SK-N-MC (cell line): ENCODE measurements around the gene PRR23A.

ENCODE experiments used
- DNase-seq: peaks from one replicate; pipeline ENCODE4 v3.0.0-alpha.2; 2011; ENCODE audit warnings: low read depth, low spot score
- H3K27ac ChIP-seq: fragments of 200-600 bp; sonication (generic); 2 replicates; pipeline ENCODE4 v1.5.1; 2016; ENCODE audit warnings: mixed run types
- H3K36me3 ChIP-seq: fragments of 200-600 bp; sonication (generic); 2 replicates; pipeline ENCODE4 v1.6.1; 2017; ENCODE audit warnings: antibody characterized with exemption, low read length, mixed read lengths; ENCODE audit not compliant: insufficient read depth
- H3K4me3 ChIP-seq: fragments of 200-600 bp; sonication (generic); 2 replicates; pipeline ENCODE4 v1.5.1; 2016
- H3K9ac ChIP-seq: fragments of 200-600 bp; sonication (generic); 2 replicates; pipeline ENCODE4 v1.8.0; 2017; ENCODE audit warnings: mixed run types, mixed read lengths; ENCODE audit not compliant: insufficient read length
- H3K9me3 ChIP-seq: fragments of 200-600 bp; sonication (generic); 2 replicates; pipeline ENCODE4 v1.6.1; 2017; ENCODE audit warnings: low read depth, mild to moderate bottlenecking, antibody characterized with exemption, low read length, moderate library complexity, mixed read lengths
- EZH2 ChIP-seq: fragments of 200-600 bp; sonication (generic); IDR thresholded peaks from one replicate; pipeline ENCODE4 v1.6.1; 2017; ENCODE audit warnings: antibody characterized with exemption
- FOXP2 ChIP-seq: optimal IDR thresholded peaks from 2 replicates; pipeline ENCODE3; 2011; ENCODE audit warnings: mild to moderate bottlenecking, moderate library complexity; ENCODE audit not compliant: insufficient read depth; ENCODE audit errors: extremely low read length, control extremely low read depth
- POLR2AphosphoS5 ChIP-seq: IDR thresholded peaks from 2 replicates; pipeline ENCODE4 v1.6.1; 2012; ENCODE audit warnings: mild to moderate bottlenecking, low read depth, low read length, borderline replicate concordance

The PRR23A gene

GRCh38 chr3:138975351-138975750 is 30.7 kb downstream of the PRR23A start:
- no peak for TF ChIP-seq POLR2AphosphoS5
- no peak for TF ChIP-seq EZH2
- TF ChIP-seq FOXP2 = no peak
- Histone ChIP-seq H3K27ac (no peak overlapping the region), H3K36me3 (no peaks in the 10 kb centered on the region), H3K9me3 (no peaks in the 10 kb centered on the region), H3K4me3 (no peak overlapping the region), H3K9ac (no peak overlapping the region)
- no peak for DNase-seq

DNA sequence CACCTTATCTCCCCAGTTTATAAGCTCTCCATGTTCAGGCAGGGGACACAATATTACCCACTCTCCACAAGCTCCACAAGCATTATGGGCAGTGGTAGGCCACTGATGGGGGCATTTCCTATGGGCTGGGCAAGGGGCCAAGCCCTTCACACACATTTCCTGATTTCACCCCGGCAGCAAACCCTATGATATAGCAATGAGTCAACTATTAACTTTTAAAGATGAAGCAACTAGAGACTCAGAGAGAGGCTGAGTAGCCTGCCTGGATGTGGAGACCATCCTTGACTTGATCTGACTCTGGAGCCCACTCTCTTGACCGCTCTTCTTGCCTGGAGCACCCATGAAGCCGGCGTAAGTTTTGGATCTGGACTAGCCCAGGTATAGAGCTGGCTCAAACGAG is 31.6 kb downstream of the PRR23A start:
- no peak for DNase-seq
- Histone ChIP-seq H3K36me3 (no peaks in the 10 kb centered on the region), H3K4me3 (no peak overlapping the region), H3K27ac (no peak overlapping the region), H3K9ac (no peak overlapping the region), H3K9me3 (no peaks in the 10 kb centered on the region)
- TF ChIP-seq FOXP2 (no peak), EZH2 (no peak), POLR2AphosphoS5 (no peak)

- DNase-seq = no peak
These were observed 33.1 kb downstream of the PRR23A start for GRCh38 chr3:138972941-138973340.

GRCh38 chr3:138971766-138972320 is 34.2 kb downstream of the PRR23A start:
- H3K36me3 ChIP-seq = no peaks in the 10 kb centered on the region
- H3K9ac ChIP-seq = no peak overlapping the region
- TF ChIP-seq EZH2 = no peak
- no peak for TF ChIP-seq POLR2AphosphoS5
- no peak for TF ChIP-seq FOXP2
- no peaks in the 10 kb centered on the region for H3K9me3 ChIP-seq
- H3K27ac ChIP-seq = no peak overlapping the region
- DNase-seq = no peak
- no peak overlapping the region for H3K4me3 ChIP-seq

More at GRCh38 chr3:138972941-138973340, 33.1 kb downstream of the PRR23A start:
- Histone ChIP-seq H3K27ac (no peak overlapping the region), H3K36me3 (no peaks in the 10 kb centered on the region), H3K9ac (no peak overlapping the region), H3K9me3 (no peaks in the 10 kb centered on the region), H3K4me3 (no peak overlapping the region)
- TF ChIP-seq FOXP2 (no peak), POLR2AphosphoS5 (no peak), EZH2 (no peak)

GRCh38 chr3:138964923-138965322 is 41.1 kb downstream of the PRR23A start:
- no peak for TF ChIP-seq POLR2AphosphoS5
- no peak for TF ChIP-seq EZH2
- TF ChIP-seq FOXP2 = no peak
- no peak overlapping the region for H3K9ac ChIP-seq
- H3K36me3 ChIP-seq = no peaks in the 10 kb centered on the region
- no peak overlapping the region for H3K27ac ChIP-seq
- no peaks in the 10 kb centered on the region for H3K9me3 ChIP-seq
- no peak overlapping the region for H3K4me3 ChIP-seq
- DNase-seq = no peak

- no peak for TF ChIP-seq POLR2AphosphoS5
- no peak for TF ChIP-seq EZH2
- TF ChIP-seq FOXP2 = no peak
- no peak overlapping the region for H3K4me3 ChIP-seq
- H3K27ac ChIP-seq = no peak overlapping the region
- no peaks in the 10 kb centered on the region for H3K9me3 ChIP-seq
- DNase-seq = no peak
- H3K9ac ChIP-seq = no peak overlapping the region
- no peaks in the 10 kb centered on the region for H3K36me3 ChIP-seq
These were observed 41.8 kb downstream of the PRR23A start for GRCh38 chr3:138964264-138964663.

DNA sequence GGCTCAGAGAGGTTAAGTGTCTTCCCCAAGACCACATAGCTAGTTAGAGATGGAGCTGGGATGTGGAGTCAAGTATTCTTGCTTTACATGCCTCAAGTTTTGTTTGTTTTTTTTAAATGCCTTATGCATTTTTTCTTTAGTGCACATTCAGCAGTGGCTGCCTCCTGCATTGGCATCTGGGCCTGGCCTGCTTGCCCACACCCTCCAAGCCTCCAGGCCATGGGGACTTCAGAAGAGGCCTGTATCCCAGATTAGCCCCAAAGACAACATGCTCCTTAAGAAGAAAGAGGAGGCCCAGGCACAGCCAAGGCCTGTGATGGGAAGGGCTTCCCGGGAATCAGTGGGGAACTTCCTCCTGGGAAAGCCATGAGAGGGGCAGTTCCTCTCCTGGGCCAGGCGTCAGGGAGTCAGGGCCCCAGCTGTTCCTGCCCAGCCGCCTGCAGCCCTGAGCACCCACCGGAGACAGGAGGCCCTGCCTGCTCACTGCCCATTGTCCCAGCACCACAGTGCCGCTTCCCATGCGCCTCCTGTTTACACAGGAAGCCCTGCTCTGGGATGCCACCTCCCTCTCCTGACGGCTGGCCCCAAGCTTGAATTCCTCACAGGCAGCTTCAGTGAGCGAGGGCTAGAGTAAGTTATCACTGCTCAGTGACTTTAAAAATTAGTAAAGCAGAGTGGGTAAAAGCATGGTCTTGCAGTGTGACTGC is 43.1 kb downstream of the PRR23A start:
- Histone ChIP-seq H3K4me3 (no peak overlapping the region), H3K9me3 (no peaks in the 10 kb centered on the region), H3K36me3 (no peaks in the 10 kb centered on the region), H3K9ac (no peak overlapping the region), H3K27ac (no peak overlapping the region)
- TF ChIP-seq EZH2 (no peak), POLR2AphosphoS5 (no peak), FOXP2 (no peak)
- DNase-seq = no peak

DNA sequence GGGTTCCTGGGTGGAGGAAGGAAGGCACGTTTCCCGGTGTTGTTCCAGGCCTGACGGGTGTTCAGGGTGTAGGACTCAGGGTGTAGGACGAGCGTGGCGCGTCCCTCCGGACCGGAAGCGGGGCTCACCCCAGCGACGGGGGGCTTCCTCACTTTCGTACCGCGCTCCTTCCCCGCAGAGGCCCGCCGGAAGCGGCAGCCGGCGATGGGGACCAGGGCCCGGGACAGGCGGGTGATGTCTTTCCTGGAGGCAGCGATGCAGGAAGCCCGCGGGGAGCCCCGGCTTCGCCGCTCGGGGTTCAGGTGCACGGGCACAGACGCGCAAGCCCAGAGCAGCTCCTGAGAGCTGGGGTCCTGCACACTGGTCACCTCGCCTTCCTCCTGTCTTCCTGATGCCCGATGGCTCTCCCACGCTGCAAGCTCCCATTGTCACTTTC is 45.6 kb downstream of the PRR23A start:
- Histone ChIP-seq H3K9ac (no peak overlapping the region), H3K9me3 (no peaks in the 10 kb centered on the region), H3K27ac (no peak overlapping the region), H3K36me3 (no peaks in the 10 kb centered on the region), H3K4me3 (no peak overlapping the region)
- no peak for DNase-seq
- TF ChIP-seq FOXP2 (no peak), POLR2AphosphoS5 (no peak), EZH2 (no peak)
